Measurements from ENCODE around the gene PTGS1.

The PTGS1 gene

GRCh38 chr9:122370303-122370702, 521 bp upstream of the PTGS1 start:
- DNase-seq (ENCODE audit: low spot score in 2 of 2) (no peak), ATAC-seq (replicated peaks; ENCODE audit: extremely low read depth, poor library complexity, severe bottlenecking) (no peak)
- H3K9me3 Mint-ChIP-seq: no peaks in the 10 kb centered on the region
- H3K4me3 Mint-ChIP-seq: peak overlapping the region; percentile 73
- no peak overlapping the region for H3K27ac Mint-ChIP-seq (ENCODE audit: low read depth)
- peaks cover 37% of the 10 kb centered on the region for H3K27me3 Mint-ChIP-seq
- H3K36me3 Mint-ChIP-seq (ENCODE audit: insufficient read depth): no peaks in the 10 kb centered on the region
- H3K4me1 Mint-ChIP-seq: peaks cover 7% of the 10 kb centered on the region

GRCh38 chr9:122371846-122372245, 1.0 kb downstream of the PTGS1 start:
- peaks cover 7% of the 10 kb centered on the region for H3K4me1 Mint-ChIP-seq
- peaks cover 51% of the 10 kb centered on the region for H3K27me3 Mint-ChIP-seq
- no peak overlapping the region for H3K4me3 Mint-ChIP-seq
- ATAC-seq (replicated peaks; ENCODE audit: extremely low read depth, poor library complexity, severe bottlenecking): no peak
- DNase-seq (ENCODE audit: low spot score in 2 of 2): no peak
- no peak overlapping the region for H3K27ac Mint-ChIP-seq (ENCODE audit: low read depth)
- no peaks in the 10 kb centered on the region for H3K36me3 Mint-ChIP-seq (ENCODE audit: insufficient read depth)
- H3K9me3 Mint-ChIP-seq: no peaks in the 10 kb centered on the region

- Mint-ChIP-seq H3K4me3 (no peak overlapping the region), H3K27ac (ENCODE audit: low read depth) (no peak overlapping the region), H3K4me1 (peaks cover 7% of the 10 kb centered on the region), H3K27me3 (peaks cover 58% of the 10 kb centered on the region), H3K36me3 (ENCODE audit: insufficient read depth) (no peaks in the 10 kb centered on the region), H3K9me3 (no peaks in the 10 kb centered on the region)
- no peak for DNase-seq (ENCODE audit: low spot score in 2 of 2)
- no peak for ATAC-seq (replicated peaks; ENCODE audit: extremely low read depth, poor library complexity, severe bottlenecking)
Observed at GRCh38 chr9:122372856-122373845, 2.3 kb downstream of the PTGS1 start.

- no peak overlapping the region for H3K4me3 Mint-ChIP-seq
- no peaks in the 10 kb centered on the region for H3K9me3 Mint-ChIP-seq
- H3K36me3 Mint-ChIP-seq (ENCODE audit: insufficient read depth): no peaks in the 10 kb centered on the region
- peaks cover 69% of the 10 kb centered on the region for H3K27me3 Mint-ChIP-seq
- H3K4me1 Mint-ChIP-seq: peaks cover 7% of the 10 kb centered on the region
- no peak for DNase-seq (ENCODE audit: low spot score in 2 of 2)
- no peak for ATAC-seq (replicated peaks; ENCODE audit: extremely low read depth, poor library complexity, severe bottlenecking)
- no peak overlapping the region for H3K27ac Mint-ChIP-seq (ENCODE audit: low read depth)
Observed at GRCh38 chr9:122374885-122375420, 4.1 kb downstream of the PTGS1 start.

- no peak overlapping the region for H3K4me3 Mint-ChIP-seq
- H3K36me3 Mint-ChIP-seq (ENCODE audit: insufficient read depth): no peaks in the 10 kb centered on the region
- no peak overlapping the region for H3K27ac Mint-ChIP-seq (ENCODE audit: low read depth)
- no peak for ATAC-seq (replicated peaks; ENCODE audit: extremely low read depth, poor library complexity, severe bottlenecking)
- no peaks in the 10 kb centered on the region for H3K4me1 Mint-ChIP-seq
- no peak for DNase-seq (ENCODE audit: low spot score in 2 of 2)
- H3K9me3 Mint-ChIP-seq: no peaks in the 10 kb centered on the region
- H3K27me3 Mint-ChIP-seq: peaks cover 53% of the 10 kb centered on the region
Observed at GRCh38 chr9:122376796-122377195, 6.0 kb downstream of the PTGS1 start.

- H3K4me3 Mint-ChIP-seq: no peak overlapping the region
- H3K36me3 Mint-ChIP-seq (ENCODE audit: insufficient read depth): no peaks in the 10 kb centered on the region
- H3K27me3 Mint-ChIP-seq: peaks cover 49% of the 10 kb centered on the region
- no peaks in the 10 kb centered on the region for H3K9me3 Mint-ChIP-seq
- no peaks in the 10 kb centered on the region for H3K4me1 Mint-ChIP-seq
- no peak overlapping the region for H3K27ac Mint-ChIP-seq (ENCODE audit: low read depth)
- ATAC-seq (replicated peaks; ENCODE audit: extremely low read depth, poor library complexity, severe bottlenecking) (no peak), DNase-seq (ENCODE audit: low spot score in 2 of 2) (no peak)
Observed at GRCh38 chr9:122377241-122378164, 6.7 kb downstream of the PTGS1 start.

GRCh38 chr9:122378236-122378635, 7.4 kb downstream of the PTGS1 start:
- DNase-seq (ENCODE audit: low spot score in 2 of 2) (no peak), ATAC-seq (replicated peaks; ENCODE audit: extremely low read depth, poor library complexity, severe bottlenecking) (no peak)
- Mint-ChIP-seq H3K4me1 (no peaks in the 10 kb centered on the region), H3K27me3 (peaks cover 48% of the 10 kb centered on the region), H3K4me3 (no peak overlapping the region), H3K27ac (ENCODE audit: low read depth) (no peak overlapping the region), H3K9me3 (no peaks in the 10 kb centered on the region), H3K36me3 (ENCODE audit: insufficient read depth) (no peaks in the 10 kb centered on the region)

GRCh38 chr9:122379340-122379739, 8.5 kb downstream of the PTGS1 start:
- DNase-seq (ENCODE audit: low spot score in 2 of 2): no peak
- H3K4me1 Mint-ChIP-seq: no peaks in the 10 kb centered on the region
- H3K36me3 Mint-ChIP-seq (ENCODE audit: insufficient read depth): no peaks in the 10 kb centered on the region
- no peak overlapping the region for H3K4me3 Mint-ChIP-seq
- no peak overlapping the region for H3K27ac Mint-ChIP-seq (ENCODE audit: low read depth)
- no peaks in the 10 kb centered on the region for H3K9me3 Mint-ChIP-seq
- peaks cover 45% of the 10 kb centered on the region for H3K27me3 Mint-ChIP-seq
- no peak for ATAC-seq (replicated peaks; ENCODE audit: extremely low read depth, poor library complexity, severe bottlenecking)

- DNase-seq (ENCODE audit: low spot score in 2 of 2) (no peak), ATAC-seq (replicated peaks; ENCODE audit: extremely low read depth, poor library complexity, severe bottlenecking) (no peak)
- Mint-ChIP-seq H3K27me3 (peaks cover 42% of the 10 kb centered on the region), H3K36me3 (ENCODE audit: insufficient read depth) (no peaks in the 10 kb centered on the region), H3K27ac (ENCODE audit: low read depth) (no peak overlapping the region), H3K9me3 (no peaks in the 10 kb centered on the region), H3K4me3 (no peak overlapping the region), H3K4me1 (no peaks in the 10 kb centered on the region)
Observed at GRCh38 chr9:122380293-122380692, 9.5 kb downstream of the PTGS1 start.

- Mint-ChIP-seq H3K27ac (ENCODE audit: low read depth) (no peak overlapping the region), H3K27me3 (peaks cover 31% of the 10 kb centered on the region), H3K36me3 (ENCODE audit: insufficient read depth) (no peaks in the 10 kb centered on the region), H3K4me3 (no peak overlapping the region), H3K4me1 (no peaks in the 10 kb centered on the region), H3K9me3 (no peaks in the 10 kb centered on the region)
- ATAC-seq (replicated peaks; ENCODE audit: extremely low read depth, poor library complexity, severe bottlenecking) (no peak), DNase-seq (ENCODE audit: low spot score in 2 of 2) (no peak)
Observed at GRCh38 chr9:122381206-122381950, 10.6 kb downstream of the PTGS1 start.

GRCh38 chr9:122382901-122383850, 12.4 kb downstream of the PTGS1 start:
- ATAC-seq (replicated peaks; ENCODE audit: extremely low read depth, poor library complexity, severe bottlenecking): no peak
- Mint-ChIP-seq H3K4me3 (no peak overlapping the region), H3K9me3 (no peaks in the 10 kb centered on the region)

More at GRCh38 chr9:122382901-122383850, 12.4 kb downstream of the PTGS1 start:
- no peak for DNase-seq (ENCODE audit: low spot score in 2 of 2)
- Mint-ChIP-seq H3K27ac (ENCODE audit: low read depth) (no peak overlapping the region), H3K4me1 (no peaks in the 10 kb centered on the region), H3K27me3 (peaks cover 31% of the 10 kb centered on the region), H3K36me3 (ENCODE audit: insufficient read depth) (no peaks in the 10 kb centered on the region)

Data from central memory CD8-positive, alpha-beta T cell (primary cell).